Colonic mucosa (tissue), 4 donors: ENCODE data around the gene OSM. TPM values are rescaled to one million over a fixed set of nuclear protein-coding genes. Genes with fewer than 3 reads are reported as not detected.

Experiments used
- DNase-seq: peaks from one replicate; pipeline ENCODE4 v3.0.0-alpha.2; 2020
- H3K27ac ChIP-seq: fragments of 200-600 bp; one replicate; pipeline ENCODE4 v1.8.0; 2021
- H3K27me3 ChIP-seq: fragments of 200-600 bp; one replicate; pipeline ENCODE4 v1.8.0; 2021
- H3K36me3 ChIP-seq: fragments of 200-600 bp; one replicate; pipeline ENCODE4 v1.8.0; 2021
- H3K4me1 ChIP-seq: fragments of 200-600 bp; one replicate; pipeline ENCODE4 v1.8.0; 2021; ENCODE audit warnings: mild to moderate bottlenecking
- H3K4me3 ChIP-seq: fragments of 200-600 bp; one replicate; pipeline ENCODE4 v1.8.0; 2021
- H3K9ac ChIP-seq, 2 donors: one replicate each; pipeline ENCODE4 v1.7.0; 2013; ENCODE audit warnings: control low read depth in 2 of 2, low read depth in 2 of 2, low read length in 2 of 2
- H3K9me3 ChIP-seq: fragments of 200-600 bp; one replicate; pipeline ENCODE4 v1.8.0; 2021
- CTCF ChIP-seq: fragments of 200-600 bp; IDR thresholded peaks from one replicate; pipeline ENCODE4 v1.8.0; 2022; ENCODE audit warnings: antibody characterized with exemption, mild to moderate bottlenecking
- intact Hi-C: fragments of 100-400 bp; cut with DNase I; formaldehyde crosslinking; loops from one replicate; pipeline ENCODE4 v1.14.1; 2022
- total RNA-seq, 2 donors: library from RNA; stranded (reverse); fragmentation: NEBNext Ultra II Directional in 1 of 2; extraction: Animal tissue kit (Norgen Biotek cat#: 25700) in 1 of 2; gene quantifications; one replicate each; pipeline ENCODE4 v1.2.1, GENCODE V29; 2021
- donor health status: healthy.
- donor health status: DM: no; HTN: no; CAD: no.
- donor health status: DM: no; HTN: no; CAD: no.

Gene OSM
- total RNA-seq, 2 donors from 2014 or later, result 0.21 to 0.44 TPM

- no peak for DNase-seq
- intact Hi-C loops, result loop anchor here (5.0 to 10.0 kb wide), 2 partner anchors 127 to 224 kb away; partner anchors contain the start of gene RNF215
Observed at GRCh38 chr22:30260682-30261081, 6.0 kb downstream of the OSM start.

DNA sequence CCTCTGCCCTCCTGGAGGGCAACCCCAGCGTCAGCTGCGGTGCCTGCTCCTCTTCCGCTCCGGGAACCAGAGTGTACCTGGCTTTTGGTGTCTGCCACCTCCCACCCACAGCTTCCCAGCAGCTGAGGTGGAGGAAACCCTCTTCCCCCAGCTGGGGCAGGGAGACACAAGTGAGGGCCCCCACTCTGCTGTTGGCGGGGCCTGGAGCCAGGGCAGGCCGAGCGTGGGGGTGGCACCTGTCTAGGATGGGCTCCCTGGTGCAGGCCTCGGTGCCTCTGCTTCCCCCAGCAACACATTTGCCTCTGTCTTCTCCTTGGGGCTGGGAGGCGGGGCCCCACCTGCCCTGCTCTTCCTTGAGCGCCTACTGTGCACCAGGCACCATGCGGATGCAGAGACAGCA lies 6.4 kb downstream of the OSM start:
- Histone ChIP-seq H3K4me3 (no peak overlapping the region), H3K4me1 (peaks cover 5% of the 10 kb centered on the region), H3K27me3 (no peaks in the 10 kb centered on the region), H3K9ac (no peak overlapping the region), H3K9me3 (no peaks in the 10 kb centered on the region), H3K27ac (no peak overlapping the region), H3K36me3 (no peaks in the 10 kb centered on the region)
- intact Hi-C loops, result loop anchor here (5.0 to 10.0 kb wide), 2 partner anchors 127 to 225 kb away; partner anchors contain the start of gene RNF215
- TF ChIP-seq CTCF, result no peak
- no peak for DNase-seq

More at GRCh38 chr22:30260682-30261081, 6.0 kb downstream of the OSM start:
- Histone ChIP-seq H3K9me3 (no peaks in the 10 kb centered on the region), H3K27me3 (no peaks in the 10 kb centered on the region), H3K4me3 (no peak overlapping the region), H3K27ac (no peak overlapping the region), H3K9ac (no peak overlapping the region), H3K36me3 (no peaks in the 10 kb centered on the region), H3K4me1 (peaks cover 5% of the 10 kb centered on the region)
- no peak for TF ChIP-seq CTCF

DNA sequence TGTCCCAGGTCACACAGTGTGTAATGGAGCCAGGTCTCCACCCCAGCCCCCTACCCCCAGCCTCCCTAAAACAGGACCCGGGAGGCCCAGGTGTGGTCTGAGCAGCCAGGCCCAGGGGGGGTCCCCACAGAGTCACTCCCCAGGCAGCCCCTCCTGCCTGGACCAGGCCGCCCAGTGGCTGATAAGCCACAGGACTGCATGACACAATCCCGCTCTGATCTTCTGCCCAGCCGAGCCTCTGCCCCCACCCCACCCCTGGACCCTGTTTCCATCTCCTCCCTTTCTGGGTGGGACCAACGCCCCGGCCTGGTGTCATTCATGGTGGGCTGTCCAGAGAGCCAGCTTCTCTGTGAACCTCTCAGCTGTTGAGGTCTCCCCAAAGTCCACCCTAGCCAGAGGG lies 12.3 kb downstream of the OSM start:
- intact Hi-C loops, result no loop called here
- DNase-seq, result no peak
- Histone ChIP-seq H3K36me3 (no peaks in the 10 kb centered on the region), H3K4me3 (no peak overlapping the region), H3K9me3 (no peaks in the 10 kb centered on the region), H3K4me1 (peaks cover 18% of the 10 kb centered on the region), H3K27ac (no peak overlapping the region), H3K9ac (no peak overlapping the region), H3K27me3 (no peaks in the 10 kb centered on the region)
- TF ChIP-seq CTCF, result no peak

GRCh38 chr22:30253205-30253852 lies 13.3 kb downstream of the OSM start:
- Histone ChIP-seq H3K9ac (peak overlapping the region; percentile 1 to 70), H3K4me1 (peaks cover 25% of the 10 kb centered on the region), H3K27me3 (no peaks in the 10 kb centered on the region), H3K9me3 (no peaks in the 10 kb centered on the region), H3K36me3 (no peaks in the 10 kb centered on the region), H3K27ac (peak overlapping the region; percentile 77), H3K4me3 (no peak overlapping the region)
- intact Hi-C loops, result no loop called here
- peak; percentile 76 for DNase-seq
- no peak for TF ChIP-seq CTCF

DNA sequence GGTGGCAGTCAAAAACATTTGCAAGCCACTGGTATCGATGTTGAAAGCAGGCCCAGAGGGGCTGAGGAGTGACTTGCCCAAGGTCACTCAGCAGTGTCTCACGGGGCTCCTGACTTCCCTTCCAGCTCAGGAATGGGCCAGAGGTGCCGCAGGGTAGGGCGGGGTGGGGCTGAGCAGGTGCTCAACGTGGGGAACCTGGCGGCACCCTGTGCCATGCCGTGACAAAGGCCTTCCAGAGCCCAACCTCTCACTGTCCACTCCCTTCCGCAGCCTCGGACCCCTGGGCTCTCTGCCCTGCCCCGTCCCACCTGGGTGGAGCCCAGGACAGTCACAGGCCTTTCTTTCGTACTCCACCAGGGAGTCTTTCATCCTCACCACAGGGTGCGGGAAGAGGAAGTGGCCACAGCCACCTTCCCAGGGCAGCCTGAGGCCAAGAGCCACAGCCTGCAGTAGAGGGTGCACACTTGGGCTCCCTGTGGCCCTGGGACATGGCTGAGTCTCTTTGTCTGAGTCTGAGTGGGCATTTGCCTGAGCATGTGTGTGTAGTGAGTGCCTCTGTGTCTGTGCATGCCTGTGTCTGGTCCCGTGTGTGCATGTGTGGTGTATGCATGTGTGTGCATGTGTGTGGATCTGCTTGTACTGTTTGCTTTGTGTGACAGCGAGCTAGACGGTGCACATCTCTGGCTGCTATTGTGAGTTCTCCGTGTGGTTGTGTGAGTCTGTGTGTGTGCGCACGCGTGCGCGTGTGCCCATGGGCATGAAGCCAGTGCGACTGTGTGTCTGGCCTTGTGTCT lies 14.0 kb downstream of the OSM start:
- H3K27ac ChIP-seq, result peak overlapping the region; percentile 77
- peaks cover 25% of the 10 kb centered on the region for H3K4me1 ChIP-seq
- no peaks in the 10 kb centered on the region for H3K9me3 ChIP-seq
- intact Hi-C loops, result no loop called here
- TF ChIP-seq CTCF, result no peak
- no peak overlapping the region for H3K4me3 ChIP-seq
- peak; percentile 76 for DNase-seq
- peak overlapping the region; percentile 1 to 36 for H3K9ac ChIP-seq
- H3K27me3 ChIP-seq, result no peaks in the 10 kb centered on the region
- no peaks in the 10 kb centered on the region for H3K36me3 ChIP-seq
